Sigmoid colon (tissue), 7 donors: ENCODE results near the gene SOWAHD. TPM values are rescaled to one million over a fixed set of nuclear protein-coding genes. Genes with fewer than 3 reads are reported as not detected.
A peak's percentile ranks its signal among the peaks of the same experiment; 100 is the strongest.

Source experiments
- DNase-seq: peaks from one replicate; pipeline ENCODE4 v3.0.0-alpha.2; 2019
- H3K27ac ChIP-seq, 4 donors: fragments of 200-600 bp; sonication (generic); one replicate each; pipeline ENCODE4 v1.5.1; 2016 to 2019; ENCODE audit warnings: mild to moderate bottlenecking in 1 of 4
- H3K27me3 ChIP-seq, 3 donors: fragments of 200-600 bp; sonication (generic); one replicate each; pipeline ENCODE4 v1.5.1; 2019; ENCODE audit warnings: mild to moderate bottlenecking in 1 of 3
- H3K36me3 ChIP-seq, 4 donors: fragments of 200-600 bp; sonication (generic); one replicate each; pipeline ENCODE4 v1.5.1; 2016 to 2019
- H3K4me1 ChIP-seq, 4 donors: fragments of 200-600 bp; sonication (generic); one replicate each; pipeline ENCODE4 v1.5.1; 2017 to 2019
- H3K4me3 ChIP-seq, 4 donors: fragments of 200-600 bp; sonication (generic); one replicate each; pipeline ENCODE4 v1.5.1; 2017 to 2019; ENCODE audit warnings: mild to moderate bottlenecking in 2 of 4, moderate library complexity in 1 of 4
- H3K9me3 ChIP-seq, 4 donors: fragments of 200-600 bp in 3 of 4; sonication (generic) in 3 of 4; one replicate each; pipeline versions ENCODE4 v1.5.1 to v1.6.1; 2013 to 2019
- CTCF ChIP-seq, 4 experiments: fragments of 450-650 bp in 3 of 4; fragments of 200-600 bp in 1 of 4; IDR thresholded peaks; one replicate each; pipeline ENCODE4 v1.5.1; 2016 to 2019; ENCODE audit warnings: antibody characterized with exemption in 4 of 4, mild to moderate bottlenecking in 3 of 4, moderate library complexity in 2 of 4
- EP300 ChIP-seq, 4 donors: sonication (generic); formaldehyde crosslinking; IDR thresholded peaks; one replicate each; pipeline ENCODE4 v1.6.1; 2017; ENCODE audit warnings: antibody characterized with exemption in 4 of 4
- POLR2A ChIP-seq, 2 donors: fragments of 450-650 bp; IDR thresholded peaks; one replicate each; pipeline ENCODE4 v1.6.1; 2016; ENCODE audit warnings: antibody characterized with exemption in 2 of 2, mild to moderate bottlenecking in 2 of 2, moderate library complexity in 2 of 2
- POLR2AphosphoS5 ChIP-seq, 4 donors: sonication (generic); formaldehyde crosslinking; IDR thresholded peaks; one replicate each; pipeline ENCODE4 v1.6.1; 2017; ENCODE audit warnings: antibody characterized with exemption in 4 of 4
- WGBS, 2 donors: extraction: QIAGEN DNeasy Blood & Tissue Kit; methylation state at CpG; one replicate each; pipeline ENCODE4 v1.1.7; 2013; 5-methylcytosine and 5-hydroxymethylcytosine counted together
- intact Hi-C: fragments of 100-400 bp; cut with DNase I; formaldehyde crosslinking; loops from one replicate; pipeline ENCODE4 v1.15.1; 2023
- polyA plus RNA-seq, 3 donors: library from polyadenylated mRNA; stranded (reverse); fragments of 200-250 nt; gene quantifications; one replicate each; pipeline ENCODE4 v1.2.3, GENCODE V29; 2013
- total RNA-seq, 4 donors: library from RNA; depleted of rRNA; stranded (reverse); fragments of >200 nt; gene quantifications; one replicate each; pipeline ENCODE4 v1.1.0, GENCODE V29; 2016
- donor health status: healthy with polysubstance abuse.
- donor health status: Bipolar disorder and iron deficiency.
- donor health status: healthy.

SOWAHD gene
- total and polyA plus RNA-seq, 7 donors: 0.54 to 5.3 (median 3.3) TPM; not detected in 3

GRCh38 chrX:119757646-119757978 is 776 bp upstream of the SOWAHD start:
- H3K36me3 ChIP-seq: no peaks in the 10 kb centered on the region
- H3K27ac ChIP-seq: no peak overlapping the region
- no peaks in the 10 kb centered on the region for H3K9me3 ChIP-seq
- H3K27me3 ChIP-seq: peaks cover 8 to 21% (median 11%) of the 10 kb centered on the region in 3 donors
- intact Hi-C loops: no loop called here
- H3K4me1 ChIP-seq: peaks cover 0 to 17% (median 7%) of the 10 kb centered on the region in 4 donors
- no peak for DNase-seq
- peak overlapping the region in 3 of 4 donors; percentile 38 to 51 (median 49) for H3K4me3 ChIP-seq
- WGBS, 2 donors: 18 to 61% methylated on average over 12 of the region's 12 CpGs
- TF ChIP-seq CTCF (IDR thresholded peaks at IDR 0.05) (no peak), POLR2AphosphoS5 (IDR thresholded peaks at IDR 0.05) (no peak), EP300 (IDR thresholded peaks at IDR 0.05) (no peak), POLR2A (IDR thresholded peaks at IDR 0.05) (no peak)

- Histone ChIP-seq H3K9me3 (no peaks in the 10 kb centered on the region), H3K4me1 (peaks cover 0 to 17% (median 7%) of the 10 kb centered on the region in 4 donors), H3K27me3 (peaks cover 8 to 21% (median 11%) of the 10 kb centered on the region in 3 donors), H3K36me3 (no peaks in the 10 kb centered on the region), H3K4me3 (peak overlapping the region; percentile 14 to 51 (median 44)), H3K27ac (peak overlapping the region in 2 of 4 donors; percentile 8 to 11)
- DNase-seq: no peak
- intact Hi-C loops: no loop called here
- WGBS, 2 donors: 1 to 2% methylated on average over 54 of the region's 54 CpGs
- no peak for TF ChIP-seq CTCF (IDR thresholded peaks at IDR 0.05)
- no peak for TF ChIP-seq POLR2AphosphoS5 (IDR thresholded peaks at IDR 0.05)
- no peak for TF ChIP-seq EP300 (IDR thresholded peaks at IDR 0.05)
- TF ChIP-seq POLR2A (IDR thresholded peaks at IDR 0.05): no peak
Measured at GRCh38 chrX:119758731-119759247, 401 bp downstream of the SOWAHD start.

GRCh38 chrX:119759248-119759766 is 919 bp downstream of the SOWAHD start:
- TF ChIP-seq CTCF (IDR thresholded peaks at IDR 0.05) (no peak), POLR2A (IDR thresholded peaks at IDR 0.05) (no peak), EP300 (IDR thresholded peaks at IDR 0.05) (no peak), POLR2AphosphoS5 (IDR thresholded peaks at IDR 0.05) (no peak)
- no peaks in the 10 kb centered on the region for H3K9me3 ChIP-seq
- peak overlapping the region in 3 of 4 donors; percentile 38 to 51 (median 49) for H3K4me3 ChIP-seq
- DNase-seq: no peak
- intact Hi-C loops: no loop called here
- peaks cover 8 to 21% (median 11%) of the 10 kb centered on the region in 3 donors for H3K27me3 ChIP-seq
- no peak overlapping the region for H3K27ac ChIP-seq
- H3K4me1 ChIP-seq: peaks cover 0 to 17% (median 7%) of the 10 kb centered on the region in 4 donors
- no peaks in the 10 kb centered on the region for H3K36me3 ChIP-seq
- 47 to 59% methylated on average over 44 of the region's 44 CpGs for WGBS, 2 donors

- Histone ChIP-seq H3K4me3 (no peak overlapping the region), H3K9me3 (no peaks in the 10 kb centered on the region), H3K27me3 (peaks cover 8 to 21% (median 11%) of the 10 kb centered on the region in 3 donors), H3K36me3 (no peaks in the 10 kb centered on the region), H3K4me1 (peaks cover 0 to 17% (median 7%) of the 10 kb centered on the region in 4 donors), H3K27ac (no peak overlapping the region)
- no peak for DNase-seq
- WGBS, 2 donors: 76 to 87% methylated on average over 18 of the region's 18 CpGs
- no peak for TF ChIP-seq CTCF (IDR thresholded peaks at IDR 0.05)
- TF ChIP-seq POLR2AphosphoS5 (IDR thresholded peaks at IDR 0.05): no peak
- no peak for TF ChIP-seq EP300 (IDR thresholded peaks at IDR 0.05)
- no peak for TF ChIP-seq POLR2A (IDR thresholded peaks at IDR 0.05)
- intact Hi-C loops: no loop called here
Measured at GRCh38 chrX:119760026-119760877, 1.9 kb downstream of the SOWAHD start.
